ENCODE results near the gene RTP2.

RTP2 gene

DNA sequence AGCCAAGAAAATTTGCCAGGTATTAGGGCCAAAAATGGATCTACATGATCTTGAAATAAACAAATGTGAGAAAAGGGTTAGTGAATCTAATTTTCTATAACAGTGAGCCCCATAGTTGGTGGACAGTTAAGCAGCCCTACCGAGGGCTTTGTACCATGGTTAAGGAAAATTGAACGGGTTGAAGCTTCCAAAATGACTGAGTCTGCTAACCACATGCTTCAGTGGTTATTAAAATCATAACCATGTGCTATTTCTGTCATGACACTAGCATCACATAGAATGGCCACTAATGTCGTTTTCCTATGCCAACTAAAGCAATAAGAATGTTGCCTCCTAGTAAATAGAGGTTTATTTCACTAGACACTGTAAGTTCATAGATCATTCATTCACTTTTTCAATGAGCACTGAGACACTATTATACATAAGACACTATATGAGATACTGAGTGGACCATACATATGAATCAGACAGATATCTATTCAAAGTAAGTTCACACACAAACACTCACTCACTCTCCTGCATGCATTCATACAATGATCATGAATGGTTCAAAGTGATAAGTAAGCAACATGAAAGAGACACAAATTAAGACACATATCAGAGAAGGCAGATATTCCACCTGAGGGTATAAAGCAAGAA lies 36.5 kb downstream of the RTP2 start:
- no peak for DNase-seq

DNA sequence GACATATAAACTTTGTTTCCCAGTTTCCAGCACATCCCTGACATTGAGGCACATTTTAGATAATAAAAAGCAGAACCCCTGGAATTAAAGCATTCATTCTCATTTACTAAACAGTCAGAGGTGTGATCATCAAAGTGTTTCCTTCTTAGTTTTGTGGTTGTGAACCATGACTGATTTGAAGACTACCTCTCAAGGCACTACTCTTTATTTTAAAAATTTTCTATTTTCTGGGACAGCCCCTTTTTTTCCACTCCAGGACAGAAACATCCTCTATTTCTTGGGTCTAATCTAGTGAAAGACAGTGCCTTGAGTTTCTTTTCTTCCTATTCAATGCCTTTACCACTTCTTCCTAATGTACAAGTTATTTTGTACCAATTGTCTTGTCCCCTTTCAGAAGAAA lies 37.3 kb downstream of the RTP2 start:
- no peak for DNase-seq

DNA sequence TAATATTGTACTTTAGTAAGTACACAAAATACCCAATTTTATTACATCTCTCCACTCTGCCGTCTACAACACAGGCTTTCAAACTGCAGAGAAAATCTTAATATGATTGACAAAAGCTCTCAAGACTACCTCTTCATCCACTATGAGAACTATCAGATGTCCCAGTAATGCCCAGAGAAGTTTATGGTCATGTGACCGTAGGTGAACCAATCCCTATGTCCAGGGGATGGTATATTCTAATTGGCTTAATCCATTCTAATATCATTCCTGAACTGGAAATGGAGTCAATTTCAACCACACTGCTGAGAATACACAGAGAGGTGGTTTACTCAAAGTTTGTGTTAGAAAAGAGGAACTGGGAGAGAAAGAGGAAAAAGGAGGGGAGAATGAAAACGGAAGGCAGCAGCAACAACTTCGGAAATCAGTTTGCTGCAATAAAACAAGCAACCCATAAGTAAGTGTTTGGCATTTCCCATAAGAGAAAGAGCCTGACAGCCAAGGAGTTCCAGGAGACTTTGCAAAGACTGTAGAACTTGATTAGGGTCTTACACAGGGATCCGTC lies 39.4 kb downstream of the RTP2 start:
- no peak for DNase-seq

DNA sequence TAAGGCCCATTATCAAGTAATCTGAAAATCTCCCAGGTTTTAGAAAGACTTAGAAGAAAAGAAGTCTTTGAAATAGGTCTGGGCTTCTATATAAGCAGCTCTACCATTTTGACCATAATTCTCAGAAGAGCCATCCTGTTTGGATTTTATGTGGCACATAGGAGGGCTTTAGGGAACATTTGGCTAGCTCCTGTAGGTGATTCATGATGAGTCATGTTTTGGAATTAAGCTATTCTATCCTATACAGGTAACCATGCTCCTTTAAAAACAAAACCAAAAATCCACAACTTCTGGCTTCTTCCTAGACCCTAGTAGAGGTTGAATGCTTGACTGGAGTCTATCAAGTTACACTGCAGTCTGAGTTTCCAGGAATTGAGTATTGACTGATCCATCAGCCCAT lies 41.1 kb downstream of the RTP2 start:
- no peak for DNase-seq

DNA sequence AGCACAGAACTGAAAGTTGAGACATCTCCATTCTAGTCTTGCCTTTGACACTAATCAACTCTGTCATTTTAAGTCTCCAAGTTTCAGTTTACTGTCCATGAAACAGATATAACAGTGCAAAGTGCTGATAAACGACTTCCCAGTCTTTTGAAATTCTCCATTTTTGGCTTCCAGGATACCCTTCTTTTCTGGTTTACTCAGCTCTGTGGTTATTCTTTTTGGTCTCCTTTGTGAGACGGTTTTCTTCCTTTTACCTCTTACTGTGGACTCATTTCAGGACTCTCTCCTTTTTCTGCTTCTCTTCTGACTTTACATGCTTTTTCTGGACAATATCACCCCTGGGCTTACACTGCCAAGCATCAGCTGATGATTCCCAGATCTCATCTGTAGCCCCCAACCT lies 51.1 kb downstream of the RTP2 start:
- no peak for DNase-seq
